ENCODE measurements around the gene TRMT1.

TRMT1 gene

DNA sequence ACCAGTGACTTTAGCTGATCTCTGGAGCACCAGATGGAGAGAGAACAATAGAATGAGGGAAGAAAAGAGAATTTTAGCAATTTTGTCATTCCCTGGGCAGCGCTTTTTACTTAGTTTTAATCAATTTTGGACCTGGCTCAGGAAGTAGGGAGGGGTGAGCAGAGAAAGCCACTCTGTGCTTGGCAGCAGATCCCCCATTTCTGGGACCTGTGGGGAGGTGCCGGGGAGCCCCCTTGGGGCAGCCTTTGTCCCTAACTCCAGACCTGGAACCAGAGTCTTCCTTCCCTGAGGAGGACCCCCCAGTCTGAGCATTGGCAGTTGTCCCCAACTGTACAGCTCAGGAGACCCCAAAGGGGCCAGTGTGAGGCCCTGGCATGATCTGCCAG is 24.4 kb downstream of the TRMT1 start:
- H3K36me3 ChIP-seq (ENCODE audit: insufficient read depth, low read length) = no peaks in the 10 kb centered on the region
- peaks cover 5% of the 10 kb centered on the region for H3K27me3 ChIP-seq (ENCODE audit: insufficient read depth, low read length, poor library complexity, severe bottlenecking)
- peaks cover 21% of the 10 kb centered on the region for H4K20me1 ChIP-seq (ENCODE audit: insufficient read depth, low read length, poor library complexity, severe bottlenecking)
- H3K9ac ChIP-seq (ENCODE audit: low read depth, low read length, poor library complexity, severe bottlenecking) = no peak overlapping the region
- H3K4me2 ChIP-seq (ENCODE audit: low read depth, low read length, poor library complexity, severe bottlenecking) = no peak overlapping the region
- no peak overlapping the region for H2AFZ ChIP-seq (ENCODE audit: low read length)
- no peak for TF ChIP-seq EZH2phosphoT487 (IDR thresholded peaks at IDR 0.05; ENCODE audit: borderline replicate concordance)
- TF ChIP-seq, protein P1, sequence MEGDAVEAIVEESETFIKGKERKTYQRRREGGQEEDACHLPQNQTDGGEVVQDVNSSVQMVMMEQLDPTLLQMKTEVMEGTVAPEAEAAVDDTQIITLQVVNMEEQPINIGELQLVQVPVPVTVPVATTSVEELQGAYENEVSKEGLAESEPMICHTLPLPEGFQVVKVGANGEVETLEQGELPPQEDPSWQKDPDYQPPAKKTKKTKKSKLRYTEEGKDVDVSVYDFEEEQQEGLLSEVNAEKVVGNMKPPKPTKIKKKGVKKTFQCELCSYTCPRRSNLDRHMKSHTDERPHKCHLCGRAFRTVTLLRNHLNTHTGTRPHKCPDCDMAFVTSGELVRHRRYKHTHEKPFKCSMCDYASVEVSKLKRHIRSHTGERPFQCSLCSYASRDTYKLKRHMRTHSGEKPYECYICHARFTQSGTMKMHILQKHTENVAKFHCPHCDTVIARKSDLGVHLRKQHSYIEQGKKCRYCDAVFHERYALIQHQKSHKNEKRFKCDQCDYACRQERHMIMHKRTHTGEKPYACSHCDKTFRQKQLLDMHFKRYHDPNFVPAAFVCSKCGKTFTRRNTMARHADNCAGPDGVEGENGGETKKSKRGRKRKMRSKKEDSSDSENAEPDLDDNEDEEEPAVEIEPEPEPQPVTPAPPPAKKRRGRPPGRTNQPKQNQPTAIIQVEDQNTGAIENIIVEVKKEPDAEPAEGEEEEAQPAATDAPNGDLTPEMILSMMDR (conservative IDR thresholded peaks at IDR 0.05; ENCODE audit: low read length) = no peak
- H3K79me2 ChIP-seq (ENCODE audit: insufficient read depth, low read length) = peaks cover 23% of the 10 kb centered on the region
- no peak overlapping the region for H3K4me3 ChIP-seq (ENCODE audit: low read length, poor library complexity, severe bottlenecking)
- peaks cover 13% of the 10 kb centered on the region; the same call in 1 of the 2 replicates for H3F3A ChIP-seq (ENCODE audit: low read depth)
- H3K9me2 ChIP-seq (replicated peaks; ENCODE audit: low read depth, low read length) = no peaks in the 10 kb centered on the region
- peaks cover 17% of the 10 kb centered on the region for H3K4me1 ChIP-seq (ENCODE audit: insufficient read depth, low read length, poor library complexity, severe bottlenecking)
- no peaks in the 10 kb centered on the region for H3K9me3 ChIP-seq (ENCODE audit: insufficient read depth, low read depth, low read length)

DNA sequence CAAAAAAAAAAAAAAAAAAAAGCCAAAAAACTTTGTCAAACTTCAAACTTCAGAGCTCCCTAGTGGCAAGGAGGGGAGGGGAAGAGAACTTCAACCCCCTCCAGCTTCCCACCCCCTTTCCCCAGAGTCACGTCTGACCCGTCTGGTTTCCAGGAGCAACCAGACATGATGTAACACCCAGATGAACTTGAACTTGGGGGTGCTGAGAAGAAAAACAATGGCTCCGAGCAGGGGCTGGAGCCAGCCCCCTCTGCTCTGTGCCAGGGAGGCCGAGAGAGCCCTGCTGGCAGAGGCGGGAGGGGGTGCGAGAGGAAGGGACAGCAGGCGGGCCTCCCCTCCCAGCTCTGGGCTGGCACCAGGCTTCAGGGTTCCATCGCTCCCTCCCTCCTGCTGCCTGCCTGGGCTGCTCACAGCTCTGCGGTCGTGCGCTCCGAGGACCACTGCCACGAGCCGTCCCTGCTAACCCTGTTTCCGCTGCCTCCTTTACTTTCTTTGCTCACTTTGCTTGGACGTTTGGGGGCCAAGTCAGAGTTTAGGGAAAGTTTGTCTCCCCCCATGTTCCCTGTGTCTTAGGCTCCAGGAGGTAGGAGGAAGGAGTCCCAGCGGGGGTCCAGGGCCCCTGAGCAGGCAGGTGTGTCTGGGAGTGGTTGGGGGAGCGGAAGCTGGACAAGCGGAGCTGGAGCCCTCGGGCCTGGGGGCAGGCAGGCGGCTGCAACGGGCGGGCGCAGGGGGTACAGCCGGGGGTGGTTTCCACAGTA is 25.0 kb downstream of the TRMT1 start:
- Histone ChIP-seq H3K9ac (ENCODE audit: low read depth, low read length, poor library complexity, severe bottlenecking) (peak overlapping the region; percentile 8), H3K27me3 (ENCODE audit: insufficient read depth, low read length, poor library complexity, severe bottlenecking) (no peaks in the 10 kb centered on the region), H3K9me3 (ENCODE audit: insufficient read depth, low read depth, low read length) (no peaks in the 10 kb centered on the region), H2AFZ (ENCODE audit: low read length) (no peak overlapping the region), H3K4me3 (ENCODE audit: low read length, poor library complexity, severe bottlenecking) (no peak overlapping the region), H3K79me2 (ENCODE audit: insufficient read depth, low read length) (peaks cover 17% of the 10 kb centered on the region), H3K4me2 (ENCODE audit: low read depth, low read length, poor library complexity, severe bottlenecking) (no peak overlapping the region), H3K36me3 (ENCODE audit: insufficient read depth, low read length) (no peaks in the 10 kb centered on the region), H4K20me1 (ENCODE audit: insufficient read depth, low read length, poor library complexity, severe bottlenecking) (peaks cover 15% of the 10 kb centered on the region), H3K4me1 (ENCODE audit: insufficient read depth, low read length, poor library complexity, severe bottlenecking) (peaks cover 11% of the 10 kb centered on the region), H3F3A (ENCODE audit: low read depth) (0 out of 2 replicates have a peak, but pooled peaks cover 10% of the 10 kb centered on the region), H3K9me2 (replicated peaks; ENCODE audit: low read depth, low read length) (no peaks in the 10 kb centered on the region)
- TF ChIP-seq, protein P1 (conservative IDR thresholded peaks at IDR 0.05; ENCODE audit: low read length) = no peak
- no peak for TF ChIP-seq EZH2phosphoT487 (IDR thresholded peaks at IDR 0.05; ENCODE audit: borderline replicate concordance)

DNA sequence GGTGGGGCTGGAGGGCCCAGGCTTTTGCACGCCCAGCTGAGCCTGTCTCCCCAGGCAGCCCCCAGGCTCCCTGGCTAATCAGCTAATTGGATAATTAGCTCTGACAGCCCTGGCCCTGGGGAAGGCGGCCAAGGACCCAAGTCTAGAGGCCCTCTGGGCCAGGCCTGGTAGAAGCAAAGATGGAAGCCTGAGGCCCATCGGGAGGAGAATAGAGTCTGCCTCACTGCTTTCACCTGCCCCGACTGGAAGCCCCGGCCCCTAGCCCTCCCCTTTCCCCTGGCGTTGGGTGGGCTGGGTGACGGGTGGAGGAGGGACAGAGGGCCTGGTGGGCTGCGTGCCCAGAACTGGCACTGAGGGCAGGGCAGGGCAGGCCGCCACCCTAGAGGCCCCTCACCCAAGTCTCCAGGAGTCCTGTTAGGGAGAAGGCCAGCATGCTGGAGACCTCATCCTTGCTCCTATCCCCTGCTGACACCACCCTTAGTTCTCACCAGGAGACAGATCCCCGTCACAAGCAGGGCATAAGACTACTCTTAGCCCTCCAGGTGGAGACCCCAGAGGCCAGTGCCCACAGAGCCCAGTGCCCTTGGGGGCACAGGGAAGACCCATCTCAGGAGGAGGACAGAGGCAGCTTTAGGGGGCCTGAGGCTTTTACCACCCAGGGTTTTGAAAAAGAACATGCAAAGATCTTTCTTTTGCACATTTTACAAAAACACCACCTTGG is 25.9 kb downstream of the TRMT1 start:
- peaks cover 8% of the 10 kb centered on the region; the same call in 1 of the 2 replicates for H3K79me2 ChIP-seq (ENCODE audit: insufficient read depth, low read length)
- no peaks in the 10 kb centered on the region for H3K36me3 ChIP-seq (ENCODE audit: insufficient read depth, low read length)
- H3K9me2 ChIP-seq (replicated peaks; ENCODE audit: low read depth, low read length) = no peaks in the 10 kb centered on the region
- H3K27me3 ChIP-seq (ENCODE audit: insufficient read depth, low read length, poor library complexity, severe bottlenecking) = no peaks in the 10 kb centered on the region
- peaks cover 6% of the 10 kb centered on the region for H4K20me1 ChIP-seq (ENCODE audit: insufficient read depth, low read length, poor library complexity, severe bottlenecking)
- H3K4me1 ChIP-seq (ENCODE audit: insufficient read depth, low read length, poor library complexity, severe bottlenecking) = peaks cover 11% of the 10 kb centered on the region
- no peak overlapping the region for H3K4me2 ChIP-seq (ENCODE audit: low read depth, low read length, poor library complexity, severe bottlenecking)
- no peak overlapping the region for H3K4me3 ChIP-seq (ENCODE audit: low read length, poor library complexity, severe bottlenecking)
- no peak for TF ChIP-seq EZH2phosphoT487 (IDR thresholded peaks at IDR 0.05; ENCODE audit: borderline replicate concordance)
- TF ChIP-seq, protein P1 (conservative IDR thresholded peaks at IDR 0.05; ENCODE audit: low read length) = no peak
- 0 out of 2 replicates have a peak, but pooled peaks cover 5% of the 10 kb centered on the region for H3F3A ChIP-seq (ENCODE audit: low read depth)
- H3K9ac ChIP-seq (ENCODE audit: low read depth, low read length, poor library complexity, severe bottlenecking) = peak overlapping the region; percentile 8
- H2AFZ ChIP-seq (ENCODE audit: low read length) = no peak overlapping the region
- no peaks in the 10 kb centered on the region for H3K9me3 ChIP-seq (ENCODE audit: insufficient read depth, low read depth, low read length)
